Smooth muscle cell (in vitro differentiated cells): Measurements from ENCODE around the gene BLNK. TPM values are rescaled to one million over a fixed set of nuclear protein-coding genes. Genes with fewer than 3 reads are reported as not detected.

Experiments used
- DNase-seq: peaks from one replicate; lab custom pipeline; 2025; ENCODE audit not compliant: unreplicated experiment; lab: John Stamatoyannopoulos, UW
- H2AFZ ChIP-seq: fragments of 200-600 bp; sonication (generic); 2 replicates; pipeline ENCODE4 v1.6.0; 2016; ENCODE audit warnings: antibody characterized with exemption, low read depth, mild to moderate bottlenecking
- H3F3A ChIP-seq: fragments of 200-600 bp; sonication (generic); 2 replicates; pipeline ENCODE4 v1.6.0; 2017; ENCODE audit warnings: antibody characterized with exemption, low read depth
- H3K27ac ChIP-seq: fragments of 200-600 bp; sonication (generic); 2 replicates; pipeline ENCODE4 v1.5.1; 2016; ENCODE audit warnings: low read depth, mild to moderate bottlenecking
- H3K27me3 ChIP-seq: fragments of 200-600 bp; sonication (generic); 2 replicates; pipeline ENCODE4 v1.6.1; 2016; ENCODE audit warnings: low read depth, mild to moderate bottlenecking
- H3K36me3 ChIP-seq: fragments of 200-600 bp; sonication (generic); 2 replicates; pipeline ENCODE4 v1.5.1; 2016; ENCODE audit warnings: low read depth
- H3K4me1 ChIP-seq: fragments of 200-600 bp; sonication (generic); 2 replicates; pipeline ENCODE4 v1.5.1; 2016; ENCODE audit warnings: low read depth
- H3K4me2 ChIP-seq: fragments of 200-600 bp; sonication (generic); 2 replicates; pipeline ENCODE4 v1.6.0; 2016; ENCODE audit warnings: mild to moderate bottlenecking
- H3K4me3 ChIP-seq: fragments of 200-600 bp; sonication (generic); 2 replicates; pipeline ENCODE4 v1.5.1; 2016; ENCODE audit warnings: mild to moderate bottlenecking
- H3K79me2 ChIP-seq: fragments of 200-600 bp; sonication (generic); 2 replicates; pipeline ENCODE4 v1.6.0; 2016; ENCODE audit warnings: low read depth, mild to moderate bottlenecking
- H3K9ac ChIP-seq: fragments of 200-600 bp; sonication (generic); 2 replicates; pipeline ENCODE4 v1.6.0; 2016; ENCODE audit warnings: low read depth
- H3K9me3 ChIP-seq: fragments of 200-600 bp; sonication (generic); replicated peaks from 2 replicates; pipeline ENCODE4 v1.5.1; 2016; ENCODE audit warnings: low read depth
- H4K20me1 ChIP-seq: fragments of 200-600 bp; sonication (generic); 2 replicates; pipeline ENCODE4 v1.6.0; 2016; ENCODE audit warnings: low read depth
- CTCF ChIP-seq: fragments of 200-600 bp; sonication (generic); IDR thresholded peaks from 2 replicates; pipeline ENCODE4 v1.5.1; 2017; ENCODE audit warnings: borderline replicate concordance, mild to moderate bottlenecking, antibody characterized with exemption; ENCODE audit not compliant: insufficient read depth, poor library complexity, severe bottlenecking
- WGBS: methylation state at CpG from one replicate; pipeline ENCODE4 v1.1.7; 2016; ENCODE audit warnings: low lambda C conversion rate; 5-methylcytosine and 5-hydroxymethylcytosine counted together
- polyA plus RNA-seq: library from polyadenylated mRNA; unstranded; fragments of >200 nt; fragmentation: Nextera tagmentation; extraction: Ambion mirVana; gene quantifications from 2 replicates; pipeline ENCODE4 v1.2.1, GENCODE V29; 2016
- total RNA-seq: library from RNA; depleted of rRNA; stranded (reverse); fragments of >200 nt; gene quantifications from 2 replicates; pipeline ENCODE4 v1.2.3, GENCODE V29; 2014

BLNK gene
- 1.3 and 6.1 TPM in 2 replicates for total RNA-seq
- polyA plus RNA-seq = 1.3 and 2.5 TPM in 2 replicates

GRCh38 chr10:96271016-96271815, at the start of gene BLNK:
BLNK (minus strand) TSS chr10:96271569; CDS start chr10:96271398, 171 bp downstream.
- Histone ChIP-seq H4K20me1 (no peaks in the 10 kb centered on the region), H3K27ac (peak within 1 kb of the TSS; percentile 52), H3K4me1 (no peaks in the 10 kb centered on the region), H3K9ac (no peak within 1 kb of the TSS), H3F3A (no peaks in the 10 kb centered on the region), H2AFZ (no peak within 1 kb of the TSS), H3K9me3 (no peaks in the 10 kb centered on the region), H3K79me2 (no peaks in the 10 kb centered on the region), H3K4me2 (no peak within 1 kb of the TSS), H3K36me3 (no peaks in the 10 kb centered on the region), H3K4me3 (peak within 1 kb of the TSS; percentile 28), H3K27me3 (no peaks in the 10 kb centered on the region)
- WGBS = 77% methylated on average over 6 of the region's 6 CpGs
- no peak for TF ChIP-seq CTCF
- no peak for DNase-seq

- H3F3A ChIP-seq = no peaks in the 10 kb centered on the region
- no peaks in the 10 kb centered on the region for H3K9me3 ChIP-seq
- H3K4me2 ChIP-seq = no peak overlapping the region
- H3K27me3 ChIP-seq = no peaks in the 10 kb centered on the region
- no peak overlapping the region for H3K27ac ChIP-seq
- no peaks in the 10 kb centered on the region for H4K20me1 ChIP-seq
- peak overlapping the region; percentile 34 for H2AFZ ChIP-seq
- DNase-seq = no peak
- peaks cover 11% of the 10 kb centered on the region for H3K4me1 ChIP-seq
- H3K9ac ChIP-seq = no peak overlapping the region
- no peaks in the 10 kb centered on the region for H3K36me3 ChIP-seq
- WGBS = 36% methylated on average over 3 of the region's 3 CpGs
- H3K79me2 ChIP-seq = no peaks in the 10 kb centered on the region
- no peak overlapping the region for H3K4me3 ChIP-seq
- TF ChIP-seq CTCF = no peak
Measured at GRCh38 chr10:96319754-96320474, 48.5 kb upstream of the BLNK start.

- TF ChIP-seq CTCF = no peak
- Histone ChIP-seq H3K9ac (no peak overlapping the region), H3F3A (no peaks in the 10 kb centered on the region), H3K36me3 (no peaks in the 10 kb centered on the region), H4K20me1 (no peaks in the 10 kb centered on the region), H3K79me2 (no peaks in the 10 kb centered on the region), H3K4me1 (peaks cover 11% of the 10 kb centered on the region), H3K4me3 (no peak overlapping the region), H3K27me3 (no peaks in the 10 kb centered on the region), H2AFZ (no peak overlapping the region), H3K9me3 (no peaks in the 10 kb centered on the region), H3K4me2 (no peak overlapping the region), H3K27ac (no peak overlapping the region)
- DNase-seq = no peak
- 91% methylated on average over 4 of the region's 4 CpGs for WGBS
Measured at GRCh38 chr10:96317067-96317833, 45.9 kb upstream of the BLNK start.
